SU-DHL-6 (cell line): Measurements from ENCODE around the gene HAP1.

Experiments
- H2AFZ ChIP-seq: fragments of 200-600 bp; sonication (generic); 2 replicates; pipeline ENCODE4 v1.6.1; 2014; ENCODE audit warnings: low read depth, mild to moderate bottlenecking, moderate library complexity, mixed read lengths, antibody characterized with exemption, low read length; ENCODE audit not compliant: severe bottlenecking
- H3F3A ChIP-seq: fragments of 200-600 bp; shearing (Covaris generic); 2 replicates; pipeline ENCODE4 v1.6.0; 2016; ENCODE audit warnings: antibody characterized with exemption, mild to moderate bottlenecking; ENCODE audit not compliant: insufficient read depth
- H3K27ac ChIP-seq: fragments of 200-600 bp; sonication (generic); 2 replicates; pipeline ENCODE4 v1.5.1; 2016; ENCODE audit warnings: low read depth, mild to moderate bottlenecking, low read length, moderate library complexity, mixed read lengths
- H3K27me3 ChIP-seq: fragments of 200-600 bp; sonication (generic), shearing (Covaris generic); 2 replicates; pipeline ENCODE4 v1.6.0; 2014; ENCODE audit warnings: mild to moderate bottlenecking, low read length
- H3K36me3 ChIP-seq: fragments of 200-600 bp; sonication (generic); 2 replicates; pipeline ENCODE4 v1.6.1; 2014; ENCODE audit warnings: mild to moderate bottlenecking, low read length, mixed read lengths
- H3K4me2 ChIP-seq: fragments of 300-600, 200-600 bp; shearing (Covaris generic), sonication (generic); 2 replicates; pipeline ENCODE4 v1.6.0; 2014; ENCODE audit warnings: low read length, low read depth, mild to moderate bottlenecking; ENCODE audit not compliant: poor library complexity, severe bottlenecking
- H3K4me3 ChIP-seq: fragments of 200-600 bp; sonication (generic); 2 replicates; pipeline ENCODE4 v1.5.1; 2014; ENCODE audit warnings: antibody characterized with exemption, low read length, mild to moderate bottlenecking, mixed read lengths; ENCODE audit not compliant: insufficient read depth, poor library complexity, severe bottlenecking
- H3K79me2 ChIP-seq: fragments of 200-600 bp; sonication (generic); 2 replicates; pipeline ENCODE4 v1.6.1; 2014; ENCODE audit warnings: mild to moderate bottlenecking, low read length, moderate library complexity; ENCODE audit not compliant: insufficient read depth
- H3K9ac ChIP-seq: fragments of 200-600 bp; sonication (generic); 2 replicates; pipeline ENCODE4 v1.7.0; 2014; ENCODE audit warnings: mild to moderate bottlenecking, low read length
- H3K9me2 ChIP-seq: fragments of 200-600 bp; sonication (generic); replicated peaks from 2 replicates; pipeline ENCODE4 v1.6.1; 2014; ENCODE audit warnings: low read length; ENCODE audit not compliant: insufficient read depth
- H3K9me3 ChIP-seq: fragments of 200-600 bp; sonication (generic); 2 replicates; pipeline ENCODE4 v1.6.1; 2014; ENCODE audit warnings: low read length, mixed read lengths; ENCODE audit not compliant: insufficient read depth
- H4K20me1 ChIP-seq: fragments of 200-600 bp; sonication (generic); 2 replicates; pipeline ENCODE4 v1.6.1; 2014; ENCODE audit warnings: low read depth, mild to moderate bottlenecking, antibody characterized with exemption, low read length, moderate library complexity, mixed read lengths
- EZH2phosphoT487 ChIP-seq: fragments of 200-600 bp; sonication (generic), shearing (Covaris generic); conservative IDR thresholded peaks from 2 replicates; pipeline ENCODE4 v1.6.1; 2018; ENCODE audit warnings: mild to moderate bottlenecking, antibody characterized with exemption, low read length, moderate library complexity, mixed read lengths
- TF ChIP-seq, protein P1 (sequence below): fragments of 200-600 bp; sonication (generic); IDR thresholded peaks from one replicate; pipeline ENCODE4 v1.5.1; 2017; ENCODE audit warnings: antibody characterized with exemption, mild to moderate bottlenecking, low read length, moderate library complexity; ENCODE audit not compliant: insufficient read depth, poor library complexity, severe bottlenecking

HAP1 gene

GRCh38 chr17:41769985-41770384, 35.5 kb upstream of the HAP1 start:
- Histone ChIP-seq H3K4me3 (no peak overlapping the region), H3K27ac (no peak overlapping the region), H3K27me3 (no peaks in the 10 kb centered on the region), H4K20me1 (no peaks in the 10 kb centered on the region), H3K36me3 (no peaks in the 10 kb centered on the region), H3F3A (no peaks in the 10 kb centered on the region), H2AFZ (no peak overlapping the region), H3K9me2 (no peaks in the 10 kb centered on the region), H3K9ac (no peak overlapping the region), H3K9me3 (no peaks in the 10 kb centered on the region), H3K79me2 (no peaks in the 10 kb centered on the region), H3K4me2 (no peak overlapping the region)
- TF ChIP-seq, protein P1, sequence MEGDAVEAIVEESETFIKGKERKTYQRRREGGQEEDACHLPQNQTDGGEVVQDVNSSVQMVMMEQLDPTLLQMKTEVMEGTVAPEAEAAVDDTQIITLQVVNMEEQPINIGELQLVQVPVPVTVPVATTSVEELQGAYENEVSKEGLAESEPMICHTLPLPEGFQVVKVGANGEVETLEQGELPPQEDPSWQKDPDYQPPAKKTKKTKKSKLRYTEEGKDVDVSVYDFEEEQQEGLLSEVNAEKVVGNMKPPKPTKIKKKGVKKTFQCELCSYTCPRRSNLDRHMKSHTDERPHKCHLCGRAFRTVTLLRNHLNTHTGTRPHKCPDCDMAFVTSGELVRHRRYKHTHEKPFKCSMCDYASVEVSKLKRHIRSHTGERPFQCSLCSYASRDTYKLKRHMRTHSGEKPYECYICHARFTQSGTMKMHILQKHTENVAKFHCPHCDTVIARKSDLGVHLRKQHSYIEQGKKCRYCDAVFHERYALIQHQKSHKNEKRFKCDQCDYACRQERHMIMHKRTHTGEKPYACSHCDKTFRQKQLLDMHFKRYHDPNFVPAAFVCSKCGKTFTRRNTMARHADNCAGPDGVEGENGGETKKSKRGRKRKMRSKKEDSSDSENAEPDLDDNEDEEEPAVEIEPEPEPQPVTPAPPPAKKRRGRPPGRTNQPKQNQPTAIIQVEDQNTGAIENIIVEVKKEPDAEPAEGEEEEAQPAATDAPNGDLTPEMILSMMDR: no peak
- no peak for TF ChIP-seq EZH2phosphoT487

DNA sequence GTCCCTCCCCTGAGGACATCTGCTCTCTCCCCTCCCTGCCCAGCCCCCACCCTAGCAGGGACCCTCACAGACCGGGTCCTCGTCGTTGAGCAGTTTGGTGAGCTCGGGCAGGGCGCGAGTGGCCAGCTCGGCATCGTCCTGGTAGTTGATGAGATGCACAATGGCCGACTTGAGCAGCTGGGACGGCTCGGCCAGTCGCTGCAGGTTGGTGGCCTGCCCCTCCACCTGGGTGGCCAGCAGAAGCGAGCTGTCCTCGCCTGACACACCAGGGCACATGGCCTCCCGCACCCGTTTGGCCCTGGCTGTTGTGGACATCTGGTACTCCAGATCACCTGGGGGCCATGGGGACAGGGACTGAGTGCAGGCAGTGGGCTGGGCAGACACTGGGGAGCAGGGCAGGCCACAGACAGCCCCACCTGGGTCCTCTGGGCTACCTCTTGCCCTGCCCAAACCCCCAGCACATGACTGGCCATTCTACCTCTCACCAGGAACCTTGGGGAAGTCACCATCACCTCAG, 35.0 kb upstream of the HAP1 start:
- no peaks in the 10 kb centered on the region for H3F3A ChIP-seq
- H3K9ac ChIP-seq: no peak overlapping the region
- TF ChIP-seq, protein P1: no peak
- no peak for TF ChIP-seq EZH2phosphoT487
- H3K79me2 ChIP-seq: no peaks in the 10 kb centered on the region
- no peaks in the 10 kb centered on the region for H3K9me3 ChIP-seq
- H3K9me2 ChIP-seq: no peaks in the 10 kb centered on the region
- H3K27me3 ChIP-seq: no peaks in the 10 kb centered on the region
- H4K20me1 ChIP-seq: no peaks in the 10 kb centered on the region
- H3K27ac ChIP-seq: no peak overlapping the region
- no peak overlapping the region for H3K4me3 ChIP-seq
- no peak overlapping the region for H3K4me2 ChIP-seq
- no peaks in the 10 kb centered on the region for H3K36me3 ChIP-seq
- H2AFZ ChIP-seq: no peak overlapping the region

DNA sequence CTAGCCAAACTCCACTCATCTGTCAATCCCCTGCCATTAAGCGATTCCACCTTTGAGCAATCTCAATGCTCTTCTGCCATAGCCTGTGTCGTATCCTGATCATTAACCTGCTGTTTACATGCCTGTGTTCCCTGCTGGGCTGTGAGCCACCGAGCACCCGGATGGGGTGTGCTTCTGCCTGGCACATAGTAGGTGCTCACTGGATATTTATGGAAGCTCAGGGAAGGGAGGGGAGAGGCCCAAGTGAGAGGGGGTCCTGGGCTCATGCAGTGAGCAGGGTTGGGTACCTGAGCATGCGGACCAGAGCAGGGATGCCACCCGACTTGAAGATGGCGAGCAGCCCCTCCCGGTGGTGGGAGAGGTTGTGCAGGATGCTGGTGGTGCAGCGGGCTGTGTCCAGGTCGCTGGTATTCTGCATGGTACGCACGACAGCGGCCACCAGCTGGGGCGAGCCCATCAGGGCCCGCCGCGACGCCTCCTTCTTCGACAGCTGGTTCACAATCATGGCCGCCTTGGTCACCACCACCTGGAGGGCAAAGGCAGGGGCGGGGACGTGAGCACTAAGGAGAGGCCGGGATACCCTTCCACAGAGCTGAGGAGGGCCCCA, 34.3 kb upstream of the HAP1 start:
- Histone ChIP-seq H3K4me3 (no peak overlapping the region), H3K9ac (no peak overlapping the region), H3K27me3 (no peaks in the 10 kb centered on the region), H3K79me2 (no peaks in the 10 kb centered on the region), H3K27ac (no peak overlapping the region), H4K20me1 (no peaks in the 10 kb centered on the region), H3K36me3 (no peaks in the 10 kb centered on the region), H3K9me3 (no peaks in the 10 kb centered on the region), H3K9me2 (no peaks in the 10 kb centered on the region), H3F3A (no peaks in the 10 kb centered on the region), H2AFZ (no peak overlapping the region), H3K4me2 (no peak overlapping the region)
- TF ChIP-seq, protein P1: no peak
- TF ChIP-seq EZH2phosphoT487: no peak
